CD14-positive monocyte (primary cell): Measurements from ENCODE around the gene TMEM38A. TPM values are rescaled to one million over a fixed set of nuclear protein-coding genes. Genes with fewer than 3 reads are reported as not detected.

Experiments used
- DNase-seq, 3 donors: peaks; one replicate each; pipeline ENCODE4 v3.0.0-alpha.2; 2011 to 2022
- H2AFZ ChIP-seq: 2 replicates; pipeline ENCODE4 v1.6.0; 2012; ENCODE audit warnings: mild to moderate bottlenecking, low read depth, low read length, inconsistent platforms; ENCODE audit not compliant: insufficient read depth, poor library complexity, severe bottlenecking
- H3K27ac ChIP-seq, 2 donors: 1 replicate in 1 of 2; 2 replicates in 1 of 2; pipeline ENCODE4 v1.5.1; 2012 to 2013; ENCODE audit warnings: low read length in 2 of 2, control low read depth in 1 of 2, inconsistent platforms in 1 of 2, low read depth in 1 of 2, mild to moderate bottlenecking in 1 of 2
- H3K27me3 ChIP-seq, 2 donors: one replicate each; pipeline versions ENCODE4 v1.6.0 to v1.6.1; 2011 to 2013; ENCODE audit warnings: low read length in 2 of 2; ENCODE audit not compliant: control insufficient read depth in 2 of 2, insufficient read depth in 2 of 2
- H3K36me3 ChIP-seq, 2 donors: replicated peaks in 1 of 2; 1 replicate in 1 of 2; 2 replicates in 1 of 2; pipeline versions ENCODE4 v1.5.1 to v1.6.1; 2012 to 2013; ENCODE audit warnings: low read length in 2 of 2, control low read depth in 1 of 2, inconsistent platforms in 1 of 2, mild to moderate bottlenecking in 1 of 2; ENCODE audit not compliant: insufficient read depth in 2 of 2, control insufficient read depth in 1 of 2
- H3K4me1 ChIP-seq, 2 donors: 1 replicate in 1 of 2; 2 replicates in 1 of 2; pipeline versions ENCODE4 v1.5.1 to v1.6.1; 2012 to 2013; ENCODE audit warnings: low read length in 2 of 2, control low read depth in 1 of 2, inconsistent platforms in 1 of 2, mild to moderate bottlenecking in 1 of 2, moderate library complexity in 1 of 2; ENCODE audit not compliant: insufficient read depth in 2 of 2, control insufficient read depth in 1 of 2
- H3K4me2 ChIP-seq: replicated peaks from 2 replicates; pipeline ENCODE3; 2012; ENCODE audit warnings: low read length, moderate library complexity, mild to moderate bottlenecking; ENCODE audit not compliant: poor library complexity, severe bottlenecking; ENCODE audit errors: extremely low read depth
- H3K4me3 ChIP-seq, 3 experiments: fragments of 200-600 bp in 1 of 3; sonication (generic) in 1 of 3; replicated peaks in 1 of 3; 1 replicate in 2 of 3; 2 replicates in 1 of 3; pipeline ENCODE4 v1.5.1; 2011 to 2013; ENCODE audit warnings: low read length in 3 of 3, mild to moderate bottlenecking in 3 of 3, control low read depth in 2 of 3, low read depth in 2 of 3, inconsistent platforms in 1 of 3, moderate library complexity in 1 of 3
- H3K79me2 ChIP-seq: 2 replicates; pipeline ENCODE4 v1.6.0; 2012; ENCODE audit warnings: mild to moderate bottlenecking, control low read depth, inconsistent platforms, low read length, moderate library complexity; ENCODE audit not compliant: insufficient read depth
- H3K9ac ChIP-seq: 2 replicates; pipeline ENCODE4 v1.6.0; 2017; ENCODE audit warnings: low read length, mild to moderate bottlenecking; ENCODE audit not compliant: insufficient read depth, poor library complexity, severe bottlenecking
- H3K9me3 ChIP-seq, 2 donors: replicated peaks in 1 of 2; 1 replicate in 1 of 2; 2 replicates in 1 of 2; pipeline versions ENCODE4 v1.5.1 to v1.6.1; 2012 to 2013; ENCODE audit warnings: low read length in 2 of 2, control low read depth in 1 of 2; ENCODE audit not compliant: control insufficient read depth in 1 of 2, insufficient read depth in 1 of 2
- H4K20me1 ChIP-seq: 2 replicates; pipeline ENCODE4 v1.6.0; 2012; ENCODE audit warnings: mild to moderate bottlenecking, low read length, control low read depth, moderate library complexity; ENCODE audit not compliant: insufficient read depth
- H3K27ac Mint-ChIP-seq, 7 donors: one replicate each; pipeline ENCODE4 v1.8.0; 2020; ENCODE audit warnings: mild to moderate bottlenecking in 7 of 7, mixed read lengths in 7 of 7, moderate library complexity in 6 of 7, inconsistent platforms in 2 of 7
- H3K27me3 Mint-ChIP-seq, 3 donors: one replicate each; pipeline ENCODE4 v1.8.0; 2021 to 2022; ENCODE audit warnings: low read depth in 3 of 3, mild to moderate bottlenecking in 3 of 3, mixed read lengths in 3 of 3, moderate library complexity in 3 of 3, inconsistent platforms in 1 of 3
- H3K36me3 Mint-ChIP-seq, 2 donors: one replicate each; pipeline ENCODE4 v1.8.0; 2020; ENCODE audit warnings: mixed read lengths in 2 of 2, inconsistent platforms in 1 of 2, mild to moderate bottlenecking in 1 of 2
- H3K4me1 Mint-ChIP-seq: one replicate; pipeline ENCODE4 v1.8.0; 2020; ENCODE audit warnings: mild to moderate bottlenecking, mixed read lengths
- H3K4me3 Mint-ChIP-seq, 2 donors: one replicate each; pipeline ENCODE4 v1.8.0; 2020; ENCODE audit warnings: mild to moderate bottlenecking in 2 of 2, mixed read lengths in 2 of 2, moderate library complexity in 1 of 2
- H3K9me3 Mint-ChIP-seq, 7 donors: one replicate each; pipeline ENCODE4 v1.8.0; 2020 to 2022; ENCODE audit warnings: mixed read lengths in 7 of 7, mild to moderate bottlenecking in 6 of 7, moderate library complexity in 6 of 7, inconsistent platforms in 2 of 7
- WGBS: methylation state at CpG from one replicate; pipeline ENCODE4 v1.1.5; 2013; ENCODE audit warnings: missing lambda C conversion rate; ENCODE audit not compliant: insufficient coverage; 5-methylcytosine and 5-hydroxymethylcytosine counted together
- intact Hi-C, 2 donors: fragments of 100-400 bp; cut with micrococcal nuclease; formaldehyde crosslinking; loops; one replicate each; pipeline versions ENCODE4 v1.15.0 to v1.15.1; 2023
- polyA plus RNA-seq, 3 donors: library from polyadenylated mRNA; depleted of rRNA in 1 of 3; unstranded in 2 of 3; stranded (reverse) in 1 of 3; fragments of 300-500 nt in 2 of 3; fragments of >200 nt in 1 of 3; fragmentation: Illumina TruSeq in 2 of 3; gene quantifications; 1 replicate in 2 of 3; 2 replicates in 1 of 3; pipeline ENCODE4 v1.2.3, GENCODE V29; 2012 to 2021
- TF ChIP-seq, protein P1 (sequence below): fragments of 200-600 bp; IDR thresholded peaks from one replicate; pipeline ENCODE4 v1.8.0; 2022; ENCODE audit warnings: antibody characterized with exemption, mild to moderate bottlenecking

The TMEM38A gene
- polyA plus RNA-seq, 3 donors = 8.5 to 21.6 (median 10.6) TPM

DNA sequence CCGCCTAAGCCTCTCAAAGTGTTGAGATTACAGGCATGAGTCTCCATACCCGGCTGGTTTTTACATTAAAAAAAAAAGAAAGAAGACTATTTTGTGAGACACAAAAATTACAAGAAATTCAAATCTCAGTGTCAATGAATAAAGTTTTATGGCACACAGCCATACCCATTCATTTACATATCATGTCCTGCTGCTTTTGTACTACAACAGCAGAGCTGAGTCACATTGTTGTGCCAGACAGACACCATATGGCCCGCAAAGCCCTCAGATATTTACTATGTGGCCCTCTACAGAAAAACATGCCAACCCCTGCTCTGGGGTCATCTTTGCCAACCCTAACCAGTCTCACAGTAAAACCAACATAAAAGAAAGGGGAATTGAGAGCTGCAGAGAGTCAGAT lies 6.3 kb upstream of the TMEM38A start:
- no peak overlapping the region for H3K9ac ChIP-seq
- Mint-ChIP-seq H3K4me3 (no peak overlapping the region), H3K4me1 (peaks cover 46% of the 10 kb centered on the region), H3K9me3 (peaks cover 0 to 2% (median 0%) of the 10 kb centered on the region in 7 donors), H3K27me3 (peaks cover 0 to 1% (median 0%) of the 10 kb centered on the region in 3 donors), H3K36me3 (peaks cover 75 to 85% of the 10 kb centered on the region in 2 donors), H3K27ac (peak overlapping the region in 2 of 7 donors; percentile 50 to 54)
- H3K4me2 ChIP-seq = no peak overlapping the region
- no peaks in the 10 kb centered on the region for H3K27me3 ChIP-seq
- H3K79me2 ChIP-seq = peaks cover 78% of the 10 kb centered on the region
- no peak overlapping the region for H3K4me3 ChIP-seq
- TF ChIP-seq, protein P1, sequence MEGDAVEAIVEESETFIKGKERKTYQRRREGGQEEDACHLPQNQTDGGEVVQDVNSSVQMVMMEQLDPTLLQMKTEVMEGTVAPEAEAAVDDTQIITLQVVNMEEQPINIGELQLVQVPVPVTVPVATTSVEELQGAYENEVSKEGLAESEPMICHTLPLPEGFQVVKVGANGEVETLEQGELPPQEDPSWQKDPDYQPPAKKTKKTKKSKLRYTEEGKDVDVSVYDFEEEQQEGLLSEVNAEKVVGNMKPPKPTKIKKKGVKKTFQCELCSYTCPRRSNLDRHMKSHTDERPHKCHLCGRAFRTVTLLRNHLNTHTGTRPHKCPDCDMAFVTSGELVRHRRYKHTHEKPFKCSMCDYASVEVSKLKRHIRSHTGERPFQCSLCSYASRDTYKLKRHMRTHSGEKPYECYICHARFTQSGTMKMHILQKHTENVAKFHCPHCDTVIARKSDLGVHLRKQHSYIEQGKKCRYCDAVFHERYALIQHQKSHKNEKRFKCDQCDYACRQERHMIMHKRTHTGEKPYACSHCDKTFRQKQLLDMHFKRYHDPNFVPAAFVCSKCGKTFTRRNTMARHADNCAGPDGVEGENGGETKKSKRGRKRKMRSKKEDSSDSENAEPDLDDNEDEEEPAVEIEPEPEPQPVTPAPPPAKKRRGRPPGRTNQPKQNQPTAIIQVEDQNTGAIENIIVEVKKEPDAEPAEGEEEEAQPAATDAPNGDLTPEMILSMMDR = no peak
- H3K4me1 ChIP-seq = peaks cover 19 to 42% of the 10 kb centered on the region in 2 donors
- DNase-seq = no peak
- H3K36me3 ChIP-seq = peaks cover 66 to 89% of the 10 kb centered on the region in 2 donors
- H4K20me1 ChIP-seq = peaks cover 100% of the 10 kb centered on the region
- no peak overlapping the region for H3K27ac ChIP-seq
- H2AFZ ChIP-seq = no peak overlapping the region
- intact Hi-C loops = no loop called here
- 100% methylated on average over 2 of the region's 3 CpGs for WGBS
- H3K9me3 ChIP-seq = no peaks in the 10 kb centered on the region

DNA sequence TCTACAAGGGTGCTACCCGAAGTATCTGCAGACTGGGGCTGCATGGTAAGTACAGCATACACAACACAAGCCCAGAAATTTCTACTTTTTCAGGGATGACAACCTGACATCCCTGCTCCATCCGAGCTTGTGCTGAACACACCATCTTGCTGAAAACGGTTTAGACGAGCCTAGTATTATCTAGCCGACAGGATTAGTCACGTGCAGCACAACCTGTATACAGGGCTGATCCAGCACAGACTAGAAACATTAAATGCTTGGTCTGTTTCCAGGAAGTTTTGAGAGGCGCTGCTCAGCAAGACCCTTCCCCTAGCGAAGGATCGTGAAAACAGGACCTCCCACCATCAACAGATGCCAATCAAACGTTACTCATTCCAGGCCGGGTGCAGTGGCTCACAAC lies 5.2 kb upstream of the TMEM38A start:
- Mint-ChIP-seq H3K4me3 (no peak overlapping the region), H3K27me3 (peaks cover 0 to 1% (median 0%) of the 10 kb centered on the region in 3 donors), H3K4me1 (peaks cover 35% of the 10 kb centered on the region), H3K9me3 (peaks cover 0 to 2% (median 0%) of the 10 kb centered on the region in 7 donors), H3K27ac (no peak overlapping the region), H3K36me3 (peaks cover 71 to 78% of the 10 kb centered on the region in 2 donors)
- peaks cover 14 to 36% of the 10 kb centered on the region in 2 donors for H3K4me1 ChIP-seq
- H3K4me2 ChIP-seq = no peak overlapping the region
- peaks cover 90% of the 10 kb centered on the region for H4K20me1 ChIP-seq
- 97% methylated on average over 10 of the region's 11 CpGs for WGBS
- no peak overlapping the region for H3K27ac ChIP-seq
- H3K27me3 ChIP-seq = no peaks in the 10 kb centered on the region
- intact Hi-C loops = no loop called here
- H3K9ac ChIP-seq = no peak overlapping the region
- peaks cover 66 to 82% of the 10 kb centered on the region in 2 donors for H3K36me3 ChIP-seq
- peaks cover 78% of the 10 kb centered on the region for H3K79me2 ChIP-seq
- no peak overlapping the region for H3K4me3 ChIP-seq
- no peak overlapping the region for H2AFZ ChIP-seq
- H3K9me3 ChIP-seq = no peaks in the 10 kb centered on the region
- TF ChIP-seq, protein P1 = no peak
- DNase-seq = no peak
